ENCODE data around the gene TCF7L1.

TCF7L1 gene

DNA sequence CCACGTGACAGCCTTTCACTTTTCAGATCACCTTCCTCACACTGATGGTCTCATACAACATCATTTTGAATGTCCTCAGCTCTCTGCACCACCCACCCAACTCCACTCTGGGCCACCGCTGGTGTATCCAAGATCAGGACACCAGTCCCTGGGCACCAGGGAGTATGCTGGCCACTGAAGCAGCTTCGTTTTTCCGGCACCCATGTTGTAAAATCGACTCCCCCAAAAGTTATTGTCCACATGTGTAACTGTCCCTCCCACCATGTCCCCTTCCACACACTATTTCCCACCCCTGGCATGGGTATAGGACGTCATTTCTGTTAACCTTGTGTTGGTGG is 98.2 kb downstream of the TCF7L1 start:
- H3K4me3 ChIP-seq (ENCODE audit: low read depth, low read length) = no peak overlapping the region
- TF ChIP-seq, protein P1, sequence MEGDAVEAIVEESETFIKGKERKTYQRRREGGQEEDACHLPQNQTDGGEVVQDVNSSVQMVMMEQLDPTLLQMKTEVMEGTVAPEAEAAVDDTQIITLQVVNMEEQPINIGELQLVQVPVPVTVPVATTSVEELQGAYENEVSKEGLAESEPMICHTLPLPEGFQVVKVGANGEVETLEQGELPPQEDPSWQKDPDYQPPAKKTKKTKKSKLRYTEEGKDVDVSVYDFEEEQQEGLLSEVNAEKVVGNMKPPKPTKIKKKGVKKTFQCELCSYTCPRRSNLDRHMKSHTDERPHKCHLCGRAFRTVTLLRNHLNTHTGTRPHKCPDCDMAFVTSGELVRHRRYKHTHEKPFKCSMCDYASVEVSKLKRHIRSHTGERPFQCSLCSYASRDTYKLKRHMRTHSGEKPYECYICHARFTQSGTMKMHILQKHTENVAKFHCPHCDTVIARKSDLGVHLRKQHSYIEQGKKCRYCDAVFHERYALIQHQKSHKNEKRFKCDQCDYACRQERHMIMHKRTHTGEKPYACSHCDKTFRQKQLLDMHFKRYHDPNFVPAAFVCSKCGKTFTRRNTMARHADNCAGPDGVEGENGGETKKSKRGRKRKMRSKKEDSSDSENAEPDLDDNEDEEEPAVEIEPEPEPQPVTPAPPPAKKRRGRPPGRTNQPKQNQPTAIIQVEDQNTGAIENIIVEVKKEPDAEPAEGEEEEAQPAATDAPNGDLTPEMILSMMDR (IDR thresholded peaks at IDR 0.05; ENCODE audit: borderline replicate concordance, insufficient read depth, low read depth, low read length) = no peak

DNA sequence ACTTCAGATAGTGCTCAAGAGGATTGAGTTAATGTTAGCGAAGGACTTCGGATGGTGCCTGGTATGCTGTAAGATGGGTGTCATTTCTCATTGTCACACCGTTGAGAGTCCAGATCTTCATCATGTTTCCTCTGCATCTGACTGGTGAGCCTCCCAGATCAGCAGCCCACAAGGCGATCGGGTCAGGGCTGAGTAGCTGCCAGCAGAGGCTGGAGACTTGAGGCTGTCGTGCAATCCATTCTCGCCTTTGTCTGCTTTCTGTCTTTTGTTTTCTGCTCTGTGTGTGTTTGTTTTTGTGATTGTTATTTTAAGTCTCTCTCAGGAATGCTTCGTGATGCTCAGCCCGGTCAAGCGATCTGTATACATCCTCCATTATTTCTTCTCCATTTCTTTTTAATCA is 98.8 kb downstream of the TCF7L1 start:
- TF ChIP-seq, protein P1 (IDR thresholded peaks at IDR 0.05; ENCODE audit: borderline replicate concordance, insufficient read depth, low read depth, low read length) = no peak
- H3K4me3 ChIP-seq (ENCODE audit: low read depth, low read length) = no peak overlapping the region

DNA sequence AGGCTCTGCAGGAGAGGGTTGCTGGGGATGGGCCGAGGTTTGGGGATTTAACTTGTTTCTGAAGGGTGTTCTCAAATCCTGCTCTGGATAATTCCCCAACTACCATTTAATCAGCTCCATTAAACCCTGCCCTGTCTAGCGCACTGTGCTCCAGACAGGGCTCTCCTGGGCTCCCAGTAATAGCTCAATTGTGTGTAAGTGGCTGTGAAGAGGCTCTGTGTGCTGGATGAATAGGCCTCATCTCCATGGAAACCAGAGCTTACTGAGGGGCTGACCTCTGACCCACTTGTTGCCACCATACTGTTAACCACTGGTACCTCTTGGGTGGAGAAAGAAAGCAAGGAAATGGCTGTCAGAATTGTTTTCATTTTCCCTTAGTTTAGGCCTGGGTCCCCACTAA is 101.7 kb downstream of the TCF7L1 start:
- no peak overlapping the region for H3K4me3 ChIP-seq (ENCODE audit: low read depth, low read length)
- TF ChIP-seq, protein P1 (IDR thresholded peaks at IDR 0.05; ENCODE audit: borderline replicate concordance, insufficient read depth, low read depth, low read length) = no peak

DNA sequence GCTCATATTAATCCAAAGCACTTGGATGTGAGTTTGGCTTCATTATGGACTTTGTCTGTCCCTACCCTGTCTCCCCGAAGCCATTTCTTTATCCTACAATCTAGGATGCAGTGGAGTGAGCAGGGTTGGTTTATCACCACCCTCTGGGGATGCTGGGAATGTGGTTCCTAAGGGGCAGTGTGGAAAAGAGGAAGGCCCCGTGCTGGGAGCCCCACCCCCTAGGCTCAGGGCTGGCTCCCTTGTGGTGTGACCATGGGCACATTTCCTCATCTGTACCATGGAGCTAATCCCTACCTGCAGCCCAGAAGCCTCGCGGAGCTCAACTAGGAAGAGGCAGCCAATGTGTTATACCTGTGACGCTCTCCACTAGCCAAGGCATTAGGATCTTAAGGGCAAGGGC is 102.1 kb downstream of the TCF7L1 start:
- H3K4me3 ChIP-seq (ENCODE audit: low read depth, low read length) = no peak overlapping the region

DNA sequence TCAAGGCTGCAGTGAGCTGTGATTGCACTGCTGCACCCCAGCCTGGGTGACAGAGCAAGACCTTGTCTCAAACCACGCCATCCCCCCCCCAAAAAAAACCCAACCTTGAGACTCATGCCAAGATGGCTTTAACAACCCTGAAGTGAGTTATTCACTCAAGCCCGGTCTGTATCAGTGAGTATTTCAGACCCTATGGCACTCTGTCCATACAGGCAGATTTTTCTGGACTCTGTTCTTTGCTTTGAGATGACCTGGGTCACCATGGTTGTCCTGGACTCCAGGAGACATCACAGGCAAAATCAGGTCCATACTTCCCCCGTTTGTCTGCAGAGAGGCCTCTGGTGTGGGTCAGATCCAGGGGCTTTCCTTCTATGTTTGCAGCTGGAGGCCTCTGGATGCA is 102.9 kb downstream of the TCF7L1 start:
- TF ChIP-seq, protein P1 (IDR thresholded peaks at IDR 0.05; ENCODE audit: borderline replicate concordance, insufficient read depth, low read depth, low read length) = no peak
- no peak overlapping the region for H3K4me3 ChIP-seq (ENCODE audit: low read depth, low read length)

More for the DNA sequence above, 102.1 kb downstream of the TCF7L1 start:
- TF ChIP-seq, protein P1 (IDR thresholded peaks at IDR 0.05; ENCODE audit: borderline replicate concordance, insufficient read depth, low read depth, low read length) = no peak

DNA sequence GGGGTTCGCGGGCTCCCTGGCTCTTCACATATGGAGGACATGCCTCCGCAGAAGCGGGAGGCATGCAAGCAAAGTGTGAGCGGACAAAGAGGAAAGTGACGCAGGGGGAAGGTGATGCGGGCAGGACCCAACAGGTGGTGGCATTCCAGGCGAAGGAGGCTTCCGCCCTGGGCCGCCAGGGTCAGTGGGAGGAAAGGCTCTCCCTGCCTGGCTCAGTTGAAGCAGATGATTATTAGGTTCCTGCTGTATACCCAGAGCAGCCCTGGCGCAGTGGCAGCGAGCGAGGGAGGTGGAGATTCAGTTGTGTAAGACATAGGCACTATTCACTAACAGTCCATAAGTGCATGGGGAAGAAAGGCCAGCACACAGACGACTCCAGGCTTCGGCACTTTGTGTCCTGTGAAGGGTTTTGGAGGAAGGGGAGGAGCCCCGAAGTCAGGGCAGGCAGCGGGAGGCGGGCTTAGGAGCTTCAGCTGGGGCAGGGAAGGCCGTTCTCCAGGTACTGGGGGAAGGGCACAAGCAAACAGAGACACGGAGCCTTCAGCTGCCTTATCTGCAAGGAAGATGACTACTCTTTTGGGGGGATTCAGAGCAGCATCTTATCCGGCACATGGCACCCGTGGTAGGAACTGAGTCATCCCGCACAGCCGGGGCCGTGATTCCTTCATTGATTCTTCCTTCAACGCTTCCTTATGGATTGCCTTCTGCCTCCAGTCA is 104.8 kb downstream of the TCF7L1 start:
- no peak overlapping the region for H3K4me3 ChIP-seq (ENCODE audit: low read depth, low read length)
- TF ChIP-seq, protein P1 (IDR thresholded peaks at IDR 0.05; ENCODE audit: borderline replicate concordance, insufficient read depth, low read depth, low read length) = no peak

DNA sequence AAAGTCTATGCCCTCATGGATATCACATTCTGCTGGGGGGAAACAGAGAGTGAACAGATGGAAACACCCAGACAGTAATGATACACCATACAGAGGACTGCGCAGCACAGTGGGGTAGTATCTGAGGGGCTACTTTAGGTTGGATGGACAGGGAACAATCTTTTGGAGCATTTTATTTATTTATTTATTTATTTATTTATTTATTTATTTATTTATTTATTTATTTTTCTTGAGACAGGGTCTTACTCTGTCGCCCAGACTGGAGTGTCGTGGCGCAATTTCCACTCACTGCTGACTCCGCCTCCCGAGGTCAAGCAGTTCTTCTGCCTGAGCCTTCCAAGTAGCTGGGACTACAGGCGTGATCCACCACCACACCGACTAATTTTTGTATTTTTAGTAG is 105.4 kb downstream of the TCF7L1 start:
- TF ChIP-seq, protein P1 (IDR thresholded peaks at IDR 0.05; ENCODE audit: borderline replicate concordance, insufficient read depth, low read depth, low read length) = no peak
- no peak overlapping the region for H3K4me3 ChIP-seq (ENCODE audit: low read depth, low read length)
